HepG2 (cell line): Measurements from ENCODE around the gene ZNF547. TPM values are rescaled to one million over a fixed set of nuclear protein-coding genes. Genes with fewer than 3 reads are reported as not detected.

Source experiments
- ARID5B ChIP-seq: IDR thresholded peaks from 2 replicates; pipeline ENCODE4 v1.4.0; 2020; ENCODE audit warnings: mild to moderate bottlenecking, missing genetic modification reagents
- ATF1 ChIP-seq: IDR thresholded peaks from 2 replicates; pipeline ENCODE4 v1.6.1; 2016; ENCODE audit warnings: mild to moderate bottlenecking, control low read depth
- ATF7-NPFF ChIP-seq: sonication (generic); formaldehyde crosslinking; IDR thresholded peaks from 2 replicates; pipeline ENCODE4 v1.8.1; 2023; ENCODE audit warnings: mild to moderate bottlenecking, low read depth, missing genetic modification reagents, moderate library complexity
- CBX5 ChIP-seq: sonication (generic); formaldehyde crosslinking; IDR thresholded peaks from 2 replicates; pipeline ENCODE4 v1.4.0; 2020; ENCODE audit warnings: missing genetic modification reagents, borderline replicate concordance
- GABPA ChIP-seq, 2 experiments: IDR thresholded peaks; 2 replicates each; pipeline ENCODE4 v1.6.1; 2011 to 2016; ENCODE audit warnings: low read depth in 2 of 2, low read length in 1 of 2, missing biosample characterization in 1 of 2, missing genetic modification characterization in 1 of 2
- HNF1B ChIP-seq: sonication (generic); formaldehyde crosslinking; IDR thresholded peaks from 2 replicates; pipeline ENCODE4 v1.5.1; 2020; ENCODE audit warnings: mild to moderate bottlenecking, moderate library complexity, missing genetic modification reagents
- HOXD1 ChIP-seq: sonication (generic); formaldehyde crosslinking; IDR thresholded peaks from 2 replicates; pipeline ENCODE4 v1.5.0; 2020; ENCODE audit warnings: missing genetic modification reagents
- IKZF1 ChIP-seq: fragments of 450-650 bp; IDR thresholded peaks from 2 replicates; pipeline ENCODE4 v1.7.1; 2016
- KDM5B ChIP-seq: sonication (generic); formaldehyde crosslinking; IDR thresholded peaks from 2 replicates; pipeline ENCODE4 v1.4.0; 2020; ENCODE audit warnings: missing genetic modification reagents, mild to moderate bottlenecking, borderline replicate concordance
- MAFK ChIP-seq, 2 experiments: IDR thresholded peaks in 1 of 2; conservative IDR thresholded peaks in 1 of 2; 2 replicates each; pipeline ENCODE4 v1.6.1; 2011; ENCODE audit warnings: improper control_type of control experiment in 2 of 2, low read length in 2 of 2
- MIER2 ChIP-seq: IDR thresholded peaks from 2 replicates; pipeline ENCODE4 v1.6.1; 2016; ENCODE audit warnings: missing biosample characterization, missing genetic modification reagents
- PCBP2 ChIP-seq: fragments of 200-400 bp; formaldehyde crosslinking; optimal IDR thresholded peaks from 2 replicates; pipeline ENCODE3; 2018; ENCODE audit warnings: low read length, low read depth; ENCODE audit not compliant: poor library complexity, severe bottlenecking
- PITX1 ChIP-seq: sonication (generic); formaldehyde crosslinking; IDR thresholded peaks from 2 replicates; pipeline ENCODE4 v1.5.1; 2020; ENCODE audit warnings: mild to moderate bottlenecking, missing genetic modification reagents
- PREB ChIP-seq: sonication (generic); formaldehyde crosslinking; IDR thresholded peaks from 2 replicates; pipeline ENCODE4 v1.4.0; 2020; ENCODE audit warnings: missing genetic modification reagents
- RXRB ChIP-seq: IDR thresholded peaks from 2 replicates; pipeline ENCODE4 v1.6.1; 2016; ENCODE audit warnings: borderline replicate concordance, missing genetic modification reagents, missing compliant biosample characterization
- SMARCC2 ChIP-seq: fragments of 450-650 bp; IDR thresholded peaks from 2 replicates; pipeline ENCODE4 v1.6.1; 2017; ENCODE audit warnings: antibody characterized with exemption, mild to moderate bottlenecking
- TBP ChIP-seq: sonication (generic); formaldehyde crosslinking; IDR thresholded peaks from 2 replicates; pipeline ENCODE4 v1.5.0; 2020; ENCODE audit warnings: missing genetic modification reagents
- ZBTB42 ChIP-seq: sonication (generic); formaldehyde crosslinking; IDR thresholded peaks from 2 replicates; pipeline ENCODE4 v1.5.0; 2020; ENCODE audit warnings: mild to moderate bottlenecking, missing genetic modification reagents
- ZBTB44 ChIP-seq: sonication (generic); formaldehyde crosslinking; IDR thresholded peaks from 2 replicates; pipeline ENCODE4 v1.4.0; 2020; ENCODE audit warnings: missing genetic modification reagents
- ZMAT3 ChIP-seq: sonication (generic); formaldehyde crosslinking; conservative IDR thresholded peaks from 2 replicates; pipeline ENCODE4 v1.7.0; 2021; ENCODE audit warnings: missing genetic modification reagents
- ZNF121 ChIP-seq: sonication (generic); formaldehyde crosslinking; IDR thresholded peaks from 2 replicates; pipeline ENCODE4 v1.5.0; 2020; ENCODE audit warnings: mild to moderate bottlenecking, missing genetic modification reagents
- ZNF761 ChIP-seq: sonication (generic); formaldehyde crosslinking; conservative IDR thresholded peaks from 2 replicates; pipeline ENCODE4 v1.4.0; 2020; ENCODE audit warnings: mild to moderate bottlenecking, missing genetic modification reagents
- ZSCAN21 ChIP-seq: sonication (generic); formaldehyde crosslinking; IDR thresholded peaks from 2 replicates; pipeline ENCODE4 v1.8.0; 2022; ENCODE audit warnings: mild to moderate bottlenecking, missing genetic modification reagents, moderate library complexity, borderline replicate concordance
- polyA plus RNA-seq, 8 experiments: library from polyadenylated mRNA; depleted of rRNA in 3 of 8; stranded (reverse) in 7 of 8; unstranded in 1 of 8; fragments of >200 nt; fragmentation: Illumina TruSeq in 4 of 8; extraction: Trizol in 4 of 8; gene quantifications; 2 replicates each; pipeline versions ENCODE4 v1.2.1 to v1.2.3, GENCODE V29; 2011 to 2016; ENCODE audit warnings: low read depth in 4 of 8, missing spikeins in 1 of 8, mixed read lengths in 1 of 8; ENCODE audit not compliant: insufficient read depth in 1 of 8
- total RNA-seq, 5 experiments: library from RNA; depleted of rRNA; stranded (reverse); fragments of >200 nt; fragmentation: Illumina TruSeq; extraction: Trizol; gene quantifications; 2 replicates each; pipeline ENCODE4 v1.2.3, GENCODE V29; 2016; ENCODE audit warnings: low read depth in 1 of 5

The ZNF547 gene
- total and polyA plus RNA-seq, 2 of the 13 experiments (the other 11 are each of a cell fraction or from before 2014, with no cell fraction given) = 2.0 to 2.6 TPM

GRCh38 chr19:57406516-57407123 lies 43.3 kb downstream of the ZNF547 start (continued):
- peak; percentile 57; the same call in 1 of the 2 replicates for TF ChIP-seq HNF1B (CRISPR knock-in tag)
- TF ChIP-seq PREB (CRISPR knock-in tag) = no peak
- 0 out of 2 replicates have a peak, but pooled peaks have one; percentile 21 for TF ChIP-seq ARID5B
- no peak for TF ChIP-seq PCBP2
- no peak for TF ChIP-seq GABPA (IDR thresholded peaks at IDR 0.05; ENCODE audit: low read depth, low read length)
- TF ChIP-seq GABPA (CRISPR knock-in tag; IDR thresholded peaks at IDR 0.05; ENCODE audit: low read depth) = peak; percentile 69
- no peak for TF ChIP-seq MAFK (conservative IDR thresholded peaks at IDR 0.05 in 1 of 2, IDR thresholded peaks at IDR 0.05 in 1 of 2; ENCODE audit: low read length in 2 of 2)
- TF ChIP-seq KDM5B = no peak
- no peak for TF ChIP-seq SMARCC2
- 0 out of 2 replicates have a peak, but pooled peaks have one; percentile 38 for TF ChIP-seq RXRB (CRISPR knock-in tag)
- TF ChIP-seq CBX5 (CRISPR knock-in tag) = peak; percentile 57; the same call in 1 of the 2 replicates
- no peak for TF ChIP-seq TBP
- TF ChIP-seq ZBTB44 (CRISPR knock-in tag) = no peak
- no peak for TF ChIP-seq ZMAT3 (CRISPR knock-in tag)
- no peak for TF ChIP-seq PITX1
- no peak for TF ChIP-seq ZSCAN21
- no peak for TF ChIP-seq HOXD1 (CRISPR knock-in tag)
- no peak for TF ChIP-seq ATF1 (CRISPR knock-in tag)
- TF ChIP-seq ZNF761 (CRISPR knock-in tag) = no peak
- TF ChIP-seq ZNF121 (CRISPR knock-in tag) = no peak
- no peak for TF ChIP-seq IKZF1
- TF ChIP-seq MIER2 (CRISPR knock-in tag) = no peak
- TF ChIP-seq ZBTB42 = no peak
- no peak for TF ChIP-seq ATF7-NPFF (CRISPR knock-in tag)
